HG02885 (cell line): ENCODE measurements around the gene CABP4.
A peak's percentile ranks its signal among the peaks of the same experiment; 100 is the strongest.

Source experiments
- ATAC-seq: cut with Tn5 transposase; IDR thresholded peaks from one replicate; pipeline ENCODE4 v1.9.1; 2021; ENCODE audit warnings: mild to moderate bottlenecking; ENCODE audit not compliant: unreplicated experiment, poor library complexity

Gene CABP4

GRCh38 chr11:67434395-67434881 lies 20.7 kb upstream of the CABP4 start:
- ATAC-seq = no peak

GRCh38 chr11:67435031-67435726 lies 20.0 kb upstream of the CABP4 start:
- no peak for ATAC-seq

GRCh38 chr11:67435727-67436458 lies 19.3 kb upstream of the CABP4 start:
- ATAC-seq = no peak

- no peak for ATAC-seq
Observed at GRCh38 chr11:67436459-67437081, 18.6 kb upstream of the CABP4 start.

GRCh38 chr11:67437082-67437808 lies 17.9 kb upstream of the CABP4 start, which contains the start of gene PTPRCAP:
PTPRCAP (minus strand) TSS chr11:67437682; CDS start chr11:67437619, 63 bp downstream.
- ATAC-seq = no peak

- no peak for ATAC-seq
Observed at GRCh38 chr11:67437809-67438157, 17.4 kb upstream of the CABP4 start.

- ATAC-seq = peak; percentile 37
Observed at GRCh38 chr11:67438158-67438902, 16.8 kb upstream of the CABP4 start.

- no peak for ATAC-seq
Observed at GRCh38 chr11:67439321-67440228, 15.6 kb upstream of the CABP4 start.

GRCh38 chr11:67440229-67441097 lies 14.7 kb upstream of the CABP4 start:
- no peak for ATAC-seq

GRCh38 chr11:67441098-67441563 lies 14.0 kb upstream of the CABP4 start:
- ATAC-seq = no peak

- no peak for ATAC-seq
Observed at GRCh38 chr11:67441731-67442351, 13.3 kb upstream of the CABP4 start.

GRCh38 chr11:67442504-67443404 lies 12.4 kb upstream of the CABP4 start:
- ATAC-seq = no peak

- no peak for ATAC-seq
Observed at GRCh38 chr11:67445515-67445914, 9.6 kb upstream of the CABP4 start.

- no peak for ATAC-seq
Observed at GRCh38 chr11:67448220-67448609, 6.9 kb upstream of the CABP4 start.

GRCh38 chr11:67449116-67449844 lies 5.9 kb upstream of the CABP4 start:
- no peak for ATAC-seq
